Gastrocnemius medialis (tissue), 4 donors: ENCODE results near the gene DIAPH1.

ENCODE experiments used
- CTCF ChIP-seq, 5 experiments: fragments of 450-650 bp in 3 of 5; fragments of 200-600 bp in 2 of 5; sonication (generic) in 2 of 5; IDR thresholded peaks in 4 of 5; conservative IDR thresholded peaks in 1 of 5; 1 replicate in 4 of 5; 2 replicates in 1 of 5; pipeline ENCODE4 v1.5.1; 2016 to 2019; ENCODE audit warnings: antibody characterized with exemption in 5 of 5, mild to moderate bottlenecking in 3 of 5, moderate library complexity in 3 of 5
- POLR2A ChIP-seq, 2 donors: fragments of 450-650 bp; IDR thresholded peaks; one replicate each; pipeline ENCODE4 v1.6.1; 2017; ENCODE audit warnings: antibody characterized with exemption in 2 of 2, mild to moderate bottlenecking in 2 of 2, moderate library complexity in 2 of 2

DNA sequence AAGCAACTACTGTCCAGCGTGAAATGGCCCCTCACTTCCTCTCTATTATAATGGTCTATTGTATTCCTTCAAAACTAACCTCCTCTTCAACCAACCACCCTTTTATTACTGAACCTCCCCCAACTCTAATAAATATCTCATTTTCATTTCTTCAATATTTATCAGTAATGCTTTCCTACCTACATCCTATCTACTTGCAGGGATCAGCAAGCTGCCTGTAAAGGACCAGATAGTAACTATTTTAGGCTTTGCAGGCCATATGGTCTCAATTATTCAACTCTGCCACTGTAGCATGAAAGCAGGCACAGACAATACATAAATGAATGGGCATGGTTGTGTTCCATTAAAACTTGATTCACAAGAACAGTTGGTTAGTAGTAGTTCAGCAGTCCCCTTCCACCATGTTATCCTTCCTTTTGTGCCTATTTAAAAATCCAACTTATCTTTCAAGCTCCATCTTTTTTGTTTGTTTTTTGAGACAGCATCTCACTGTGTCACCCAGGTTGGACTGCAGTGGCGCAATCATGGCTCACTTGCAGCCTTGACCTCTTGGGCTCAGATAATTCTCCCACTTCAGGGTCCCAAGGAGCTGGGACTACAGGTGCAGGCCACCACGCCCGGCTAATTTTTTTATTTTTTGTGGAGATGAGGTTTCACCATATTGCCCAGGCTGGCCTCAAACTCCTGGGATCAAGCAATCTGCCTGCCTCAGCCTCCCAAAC lies 84.1 kb downstream of the DIAPH1 start:
- TF ChIP-seq POLR2A (IDR thresholded peaks at IDR 0.05) (no peak), CTCF (IDR thresholded peaks at IDR 0.05 in 4 of 5, conservative IDR thresholded peaks at IDR 0.05 in 1 of 5) (no peak)
